Ovary (tissue), 9 donors: ENCODE data around the gene AKT1. TPM values are rescaled to one million over a fixed set of nuclear protein-coding genes. Genes with fewer than 3 reads are reported as not detected.

Experiments used
- DNase-seq, 5 donors: peaks; one replicate each; pipeline ENCODE4 v3.0.0-alpha.2; 2019 to 2020
- H3K27ac ChIP-seq, 2 donors: fragments of 200-600 bp; one replicate each; pipeline versions ENCODE4 v1.5.1 to v1.8.0; 2019 to 2022
- H3K27me3 ChIP-seq: fragments of 200-600 bp; one replicate; pipeline ENCODE4 v1.8.0; 2022
- H3K36me3 ChIP-seq: fragments of 200-600 bp; sonication (generic); one replicate; pipeline ENCODE4 v1.5.1; 2019
- H3K4me1 ChIP-seq: one replicate; pipeline ENCODE4 v1.8.1; 2013; ENCODE audit warnings: mild to moderate bottlenecking, moderate library complexity; ENCODE audit not compliant: insufficient read depth
- H3K4me3 ChIP-seq: fragments of 200-600 bp; sonication (generic); one replicate; pipeline ENCODE4 v1.5.1; 2017
- H3K9me3 ChIP-seq, 2 donors: fragments of 200-600 bp in 1 of 2; sonication (generic) in 1 of 2; one replicate each; pipeline versions ENCODE4 v1.5.1 to v1.8.1; 2013 to 2019; ENCODE audit warnings: mild to moderate bottlenecking in 1 of 2, moderate library complexity in 1 of 2
- EP300 ChIP-seq: sonication (generic); formaldehyde crosslinking; IDR thresholded peaks from one replicate; pipeline ENCODE4 v1.6.1; 2017; ENCODE audit warnings: antibody characterized with exemption
- POLR2A ChIP-seq: fragments of 450-650 bp; IDR thresholded peaks from one replicate; pipeline ENCODE4 v1.6.1; 2017; ENCODE audit warnings: antibody characterized with exemption, mild to moderate bottlenecking, moderate library complexity
- WGBS, 3 donors: extraction: QIAGEN DNeasy Blood & Tissue Kit in 1 of 3; methylation state at CpG; one replicate each; pipeline versions ENCODE4 v1.1.5 to v1.1.7; 2013 to 2017; 5-methylcytosine and 5-hydroxymethylcytosine counted together
- intact Hi-C, 4 donors: fragments of 100-400 bp; cut with DNase I; formaldehyde crosslinking; loops; one replicate each; pipeline versions ENCODE4 v1.11.0 to v1.15.1; 2022 to 2023
- polyA plus RNA-seq, 2 donors: library from polyadenylated mRNA; stranded (reverse); fragments of 200-250 nt in 1 of 2; fragments of 350-450 nt in 1 of 2; fragmentation: Illumina TruSeq in 1 of 2; extraction: RNeasy Lipid Tissue Mini Kit (QIAGEN cat#74804) in 1 of 2; gene quantifications; one replicate each; pipeline ENCODE4 v1.2.3, GENCODE V29; 2013 to 2014
- total RNA-seq, 7 donors: library from RNA; depleted of rRNA in 2 of 7; stranded (reverse); fragments of >200 nt in 2 of 7; fragmentation: NEBNext Ultra II Directional in 3 of 7; extraction: Animal tissue kit (Norgen Biotek cat#: 25700) in 3 of 7; gene quantifications; one replicate each; pipeline versions ENCODE4 v1.1.0 to v1.2.4, GENCODE V29; 2016 to 2023
- TF ChIP-seq, protein P1 (sequence below), 3 donors: fragments of 450-650 bp in 2 of 3; fragments of 200-600 bp in 1 of 3; IDR thresholded peaks; one replicate each; pipeline versions ENCODE4 v1.5.1 to v1.8.0; 2016 to 2022; ENCODE audit warnings: antibody characterized with exemption in 3 of 3, mild to moderate bottlenecking in 1 of 3
- donor health status: DM: no; HTN: no; CAD: no; lungs with moderate emphysema.
- donor health status: DM: no; HTN: no; CAD: no.
- donor health status: Bipolar disorder and iron deficiency.
- donor health status: DM: yes; HTN: yes; CAD: no.
- donor health status: DM: no; HTN: no; CAD: no.
- donor health status: DM: yes; HTN: yes; CAD: no.

Gene AKT1
- total and polyA plus RNA-seq, 9 donors = 53.9 to 105 (median 95.4) TPM

DNA sequence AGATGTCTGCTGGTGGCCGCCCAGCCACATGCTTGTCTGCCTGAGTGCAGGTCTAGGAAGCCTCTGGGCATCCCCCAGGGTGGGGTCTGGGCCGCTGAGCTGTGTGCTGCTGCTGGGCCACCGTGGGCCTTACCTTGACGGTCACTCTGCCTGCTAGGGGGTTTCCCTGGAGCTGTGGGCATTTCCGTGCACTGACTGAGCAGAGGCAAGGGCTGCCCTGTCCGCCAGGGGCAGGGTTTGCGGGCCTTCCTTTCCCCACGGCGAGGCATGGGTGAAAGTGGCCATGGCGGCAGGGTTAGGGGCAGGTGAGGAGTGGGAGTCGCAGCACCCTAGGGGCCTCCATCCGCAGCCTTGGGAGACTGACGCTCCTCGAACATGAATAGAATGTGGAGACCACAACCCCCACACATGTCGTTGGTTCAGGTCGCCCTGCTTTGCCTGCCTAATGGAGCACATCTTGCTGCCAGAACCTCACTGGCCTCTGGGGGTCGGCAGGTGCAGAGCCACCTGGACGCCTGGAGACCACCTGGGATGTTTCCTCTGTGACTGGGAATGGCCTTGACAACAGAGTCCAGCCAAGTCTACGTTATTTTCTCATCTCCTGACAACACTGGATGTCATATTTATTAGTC lies 7.8 kb upstream of the AKT1 start:
- TF ChIP-seq POLR2A (no peak), EP300 (no peak)
- TF ChIP-seq, protein P1, sequence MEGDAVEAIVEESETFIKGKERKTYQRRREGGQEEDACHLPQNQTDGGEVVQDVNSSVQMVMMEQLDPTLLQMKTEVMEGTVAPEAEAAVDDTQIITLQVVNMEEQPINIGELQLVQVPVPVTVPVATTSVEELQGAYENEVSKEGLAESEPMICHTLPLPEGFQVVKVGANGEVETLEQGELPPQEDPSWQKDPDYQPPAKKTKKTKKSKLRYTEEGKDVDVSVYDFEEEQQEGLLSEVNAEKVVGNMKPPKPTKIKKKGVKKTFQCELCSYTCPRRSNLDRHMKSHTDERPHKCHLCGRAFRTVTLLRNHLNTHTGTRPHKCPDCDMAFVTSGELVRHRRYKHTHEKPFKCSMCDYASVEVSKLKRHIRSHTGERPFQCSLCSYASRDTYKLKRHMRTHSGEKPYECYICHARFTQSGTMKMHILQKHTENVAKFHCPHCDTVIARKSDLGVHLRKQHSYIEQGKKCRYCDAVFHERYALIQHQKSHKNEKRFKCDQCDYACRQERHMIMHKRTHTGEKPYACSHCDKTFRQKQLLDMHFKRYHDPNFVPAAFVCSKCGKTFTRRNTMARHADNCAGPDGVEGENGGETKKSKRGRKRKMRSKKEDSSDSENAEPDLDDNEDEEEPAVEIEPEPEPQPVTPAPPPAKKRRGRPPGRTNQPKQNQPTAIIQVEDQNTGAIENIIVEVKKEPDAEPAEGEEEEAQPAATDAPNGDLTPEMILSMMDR (IDR thresholded peaks at IDR 0.05) = no peak
- Histone ChIP-seq H3K27ac (no peak overlapping the region), H3K4me1 (peaks cover 11% of the 10 kb centered on the region), H3K4me3 (no peak overlapping the region), H3K27me3 (no peaks in the 10 kb centered on the region), H3K9me3 (no peaks in the 10 kb centered on the region), H3K36me3 (no peaks in the 10 kb centered on the region)
- intact Hi-C loops = no loop called here
- no peak for DNase-seq
- WGBS, 3 donors = 74 to 84% (median 79%) methylated on average over 19 of the region's 19 CpGs

DNA sequence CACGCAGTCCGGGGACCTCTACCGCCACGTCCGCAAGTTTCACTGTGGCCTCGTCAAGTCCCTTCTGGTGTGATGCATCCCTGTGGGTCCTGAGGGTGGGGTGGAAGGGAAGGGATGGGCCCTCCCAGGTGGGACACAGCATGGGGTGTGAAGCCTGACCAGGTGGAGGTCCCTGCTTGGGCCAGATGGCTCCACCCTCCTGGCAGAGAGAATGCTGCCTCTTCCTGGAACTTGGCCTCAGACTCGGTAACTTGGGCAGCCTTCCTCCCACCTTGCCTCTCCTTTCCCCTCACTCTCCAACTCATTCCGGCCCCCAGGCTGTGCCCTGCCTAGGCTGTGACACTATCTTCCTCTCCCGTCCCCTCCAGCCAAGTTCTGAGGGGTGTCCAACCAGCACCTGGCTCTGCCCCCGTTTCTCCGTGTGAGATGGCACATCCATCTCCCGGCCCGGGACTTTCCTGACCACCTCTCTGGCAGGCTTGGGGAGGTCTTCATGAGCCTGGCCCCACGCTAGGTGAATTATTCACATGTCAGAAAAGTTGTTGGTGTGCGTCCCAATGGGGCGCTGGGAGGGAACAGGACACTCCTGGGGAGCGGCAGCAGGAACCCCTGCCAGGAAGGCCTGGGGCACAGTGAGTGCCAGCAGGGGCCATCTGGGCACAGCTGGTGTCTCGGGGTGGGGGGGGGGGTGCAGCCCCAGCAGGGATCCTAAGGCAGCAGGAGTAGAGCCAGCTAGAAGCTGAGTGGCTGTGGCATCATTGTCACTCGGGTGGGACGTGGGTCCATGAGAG lies 7.0 kb upstream of the AKT1 start:
- no peaks in the 10 kb centered on the region for H3K36me3 ChIP-seq
- H3K9me3 ChIP-seq = no peaks in the 10 kb centered on the region
- H3K4me1 ChIP-seq = peaks cover 11% of the 10 kb centered on the region
- peak in 1 of 5 donors; percentile 26 for DNase-seq
- TF ChIP-seq EP300 (no peak), POLR2A (no peak)
- TF ChIP-seq, protein P1 (IDR thresholded peaks at IDR 0.05) = no peak
- H3K27ac ChIP-seq = no peak overlapping the region
- no peak overlapping the region for H3K4me3 ChIP-seq
- 92 to 93% (median 93%) methylated on average over 20 of the region's 20 CpGs for WGBS, 3 donors
- intact Hi-C loops = no loop called here
- no peaks in the 10 kb centered on the region for H3K27me3 ChIP-seq

DNA sequence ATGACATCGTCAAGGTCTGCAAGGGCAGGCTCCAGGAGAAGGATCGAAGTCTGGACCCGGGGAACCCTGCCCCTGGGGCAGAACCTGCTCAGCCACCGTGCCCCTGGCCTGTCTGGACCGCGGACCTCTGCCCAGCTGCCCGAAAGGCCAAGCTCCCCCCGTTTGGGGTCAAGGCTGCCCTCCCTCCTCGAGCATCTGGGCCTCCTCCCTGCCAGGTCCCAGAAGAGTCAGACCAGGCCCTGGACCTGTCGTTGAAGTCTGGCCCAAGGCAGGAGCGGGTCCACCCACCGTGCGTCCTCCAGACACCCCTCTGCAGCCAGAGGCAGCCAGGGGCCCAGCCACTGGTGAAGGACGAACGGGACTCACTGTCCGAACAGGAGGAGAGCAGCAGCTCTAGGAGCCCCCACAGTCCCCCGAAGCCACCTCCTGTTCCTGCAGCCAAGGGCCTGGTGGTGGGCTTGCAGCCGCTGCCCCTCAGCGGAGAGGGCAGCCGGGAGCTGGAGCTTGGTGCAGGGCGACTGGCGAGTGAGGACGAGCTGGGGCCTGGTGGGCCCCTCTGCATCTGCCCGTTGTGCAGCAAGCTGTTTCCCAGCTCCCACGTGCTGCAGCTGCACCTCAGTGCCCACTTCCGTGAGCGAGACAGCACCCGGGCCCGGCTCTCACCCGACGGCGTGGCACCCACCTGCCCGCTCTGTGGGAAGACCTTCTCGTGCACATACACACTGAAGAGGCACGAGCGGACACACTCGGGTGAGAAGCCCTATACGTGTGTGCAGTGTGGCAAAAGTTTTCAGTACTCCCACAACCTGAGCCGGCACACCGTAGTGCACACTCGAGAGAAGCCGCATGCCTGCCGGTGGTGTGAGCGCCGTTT lies 6.2 kb upstream of the AKT1 start:
- peaks cover 11% of the 10 kb centered on the region for H3K4me1 ChIP-seq
- peak overlapping the region; percentile 56 for H3K4me3 ChIP-seq
- H3K27me3 ChIP-seq = no peaks in the 10 kb centered on the region
- intact Hi-C loops = no loop called here
- no peaks in the 10 kb centered on the region for H3K36me3 ChIP-seq
- DNase-seq = no peak
- WGBS, 3 donors = 72 to 81% (median 73%) methylated on average over 45 of the region's 45 CpGs
- peak overlapping the region in 1 of 2 donors; percentile 9 for H3K27ac ChIP-seq
- TF ChIP-seq EP300 (no peak), POLR2A (no peak)
- TF ChIP-seq, protein P1 (IDR thresholded peaks at IDR 0.05) = no peak
- H3K9me3 ChIP-seq = no peaks in the 10 kb centered on the region

DNA sequence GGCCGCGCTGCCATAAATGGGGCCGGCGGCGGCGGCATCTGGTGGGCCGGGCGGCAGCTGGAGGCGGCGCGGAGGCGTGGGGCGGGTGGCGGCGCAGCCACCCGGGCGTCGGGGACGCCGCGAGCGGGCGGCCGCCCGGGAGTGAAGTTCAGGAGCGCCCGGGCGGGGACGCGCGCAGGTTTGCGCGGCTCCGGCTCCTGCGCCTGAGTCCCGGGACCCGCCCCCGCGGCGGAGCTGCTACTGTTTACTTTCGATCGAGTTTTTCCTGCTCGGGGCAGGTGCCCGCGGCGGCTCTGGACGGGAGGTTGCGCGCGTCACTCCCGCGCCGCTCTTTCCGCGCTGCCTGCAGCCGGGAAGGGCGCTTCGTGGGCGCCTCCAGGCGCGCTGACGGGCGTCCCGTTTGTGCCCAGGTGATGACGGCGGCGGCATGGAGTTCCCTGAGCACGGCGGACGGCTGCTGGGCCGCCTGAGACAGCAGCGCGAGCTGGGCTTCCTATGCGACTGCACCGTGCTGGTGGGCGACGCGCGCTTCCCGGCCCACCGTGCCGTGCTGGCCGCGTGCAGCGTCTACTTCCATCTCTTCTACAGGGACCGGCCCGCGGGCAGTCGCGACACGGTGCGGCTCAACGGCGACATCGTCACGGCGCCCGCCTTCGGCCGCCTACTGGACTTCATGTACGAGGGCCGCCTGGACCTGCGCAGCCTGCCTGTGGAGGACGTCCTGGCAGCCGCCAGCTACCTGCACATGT lies 5.4 kb upstream of the AKT1 start, which contains the start of gene ZBTB42:
Gene ZBTB42, plus strand, starts transcription at position 331 of the 749 bp plus-strand sequence. Its CDS starts 97 bp downstream, at position 428.
- 2 to 4% (median 4%) methylated on average over 50 to 105 of the region's 105 CpGs for WGBS, 3 donors
- H3K4me1 ChIP-seq = peaks cover 11% of the 10 kb centered on the region
- H3K4me3 ChIP-seq = peak within 1 kb of the TSS; percentile 56
- peak; percentile 64 to 79 (median 70) for DNase-seq
- no peaks in the 10 kb centered on the region for H3K27me3 ChIP-seq
- H3K36me3 ChIP-seq = no peaks in the 10 kb centered on the region
- intact Hi-C loops = no loop called here
- H3K9me3 ChIP-seq = no peaks in the 10 kb centered on the region
- TF ChIP-seq POLR2A = no peak
- no peak for TF ChIP-seq EP300
- TF ChIP-seq, protein P1 (IDR thresholded peaks at IDR 0.05) = no peak
- H3K27ac ChIP-seq = peak within 1 kb of the TSS; percentile 89 to 96
